ENCODE data around the gene ILK. TPM values are rescaled to one million over a fixed set of nuclear protein-coding genes. Genes with fewer than 3 reads are reported as not detected.

The ILK gene
- total and polyA plus RNA-seq, 10 of the 15 experiments (the other 5 are each of a cell fraction or from before 2014, with no cell fraction given): 51.8 to 163 (median 92.0) TPM

GRCh38 chr11:6647836-6648235, 44.3 kb downstream of the ILK start:
- intact Hi-C loops (cut with micrococcal nuclease; ENCODE audit: unreplicated experiment): no loop called here
- ChIA-PET CTCF (interaction anchor here (0.9 to 4.7 kb wide), 5 partner anchors 10 to 57 kb away, joined by 3 to 22 read pairs (median 6); no protein-coding TSS in a partner anchor), POLR2A (interaction anchor here (1.3 to 2.5 kb wide), 3 partner anchors 29 to 35 kb away, joined by 3 to 10 read pairs (median 3); partner anchors contain the start of gene TAF10), RAD21 (ENCODE audit: unreplicated experiment) (interaction anchor here (0.7 to 1.1 kb wide), 3 partner anchors 13 to 36 kb away, joined by 3 to 4 read pairs (median 3); partner anchors contain the start of gene MRPL17), SMC1A (ENCODE audit: uncharacterized antibody, unreplicated experiment) (interaction anchor here (1.1 to 3.4 kb wide), 6 partner anchors 13 to 98 kb away, joined by 4 to 14 read pairs (median 6); partner anchors contain the start of genes MRPL17 and TPP1)
- ATAC-seq (no peak), DNase-seq (ENCODE audit: low read depth, low spot score) (no peak), FAIRE-seq (no peak)
- no peaks in the 10 kb centered on the region for H3K9me3 ChIP-seq (replicated peaks; ENCODE audit: control insufficient read depth, insufficient read depth, low read length)
- peaks cover 21% of the 10 kb centered on the region for H3K4me1 ChIP-seq (ENCODE audit: control insufficient read depth, insufficient read depth, low read length)
- no peak overlapping the region for H3K4me2 ChIP-seq (ENCODE audit: control insufficient read depth, insufficient read depth)
- no peak overlapping the region for H3K27ac ChIP-seq (ENCODE audit: control insufficient read depth, insufficient read depth)
- no peaks in the 10 kb centered on the region for H4K20me1 ChIP-seq (ENCODE audit: control insufficient read depth, insufficient read depth)
- no peaks in the 10 kb centered on the region for H3K36me3 ChIP-seq (ENCODE audit: control insufficient read depth in 2 of 2, insufficient read depth in 2 of 2, low read length in 1 of 2)
- TF ChIP-seq SREBF1 (IDR thresholded peaks at IDR 0.05; ENCODE audit: low read length): no peak
- H3K4me3 ChIP-seq: no peak overlapping the region
- no peaks in the 10 kb centered on the region for H3K79me2 ChIP-seq (ENCODE audit: control insufficient read depth, insufficient read depth, low read length)
- in situ Hi-C loops (cut with MboI): no loop called here
- H3K9ac ChIP-seq (ENCODE audit: control insufficient read depth, insufficient read depth, low read length): no peak overlapping the region
- no peak overlapping the region for H2AFZ ChIP-seq (ENCODE audit: control insufficient read depth, low read depth, low read length)
- WGBS (ENCODE audit: insufficient coverage, insufficient replicate concordance, low lambda C conversion rate, missing lambda C conversion rate): 100% methylated on average over 2 of the region's 2 CpGs
- H3K27me3 ChIP-seq (replicated peaks in 1 of 2; ENCODE audit: control insufficient read depth in 2 of 2, insufficient read depth in 2 of 2, low read length in 1 of 2): no peaks in the 10 kb centered on the region
- BruUV-seq (replicated peaks): no TSS peak

- no TSS peak for BruUV-seq (replicated peaks)
- TF ChIP-seq CHD1 (IDR thresholded peaks at IDR 0.05; ENCODE audit: low read depth, low read length) (no peak), SPI1 (IDR thresholded peaks at IDR 0.05; ENCODE audit: borderline replicate concordance, insufficient read depth, low read depth, low read length) (0 out of 2 replicates have a peak, but pooled peaks have one; percentile 31)
- H3K9me3 ChIP-seq (replicated peaks; ENCODE audit: control insufficient read depth, insufficient read depth, low read length): no peaks in the 10 kb centered on the region
- SMC1A ChIA-PET (ENCODE audit: uncharacterized antibody, unreplicated experiment): interaction anchor here (1.1 to 3.4 kb wide), 5 partner anchors 12 to 30 kb away, joined by 3 to 14 read pairs (median 4); partner anchors contain the start of gene TPP1
- no peak for FAIRE-seq
- H2AFZ ChIP-seq (ENCODE audit: control insufficient read depth, low read depth, low read length): no peak overlapping the region
- in situ Hi-C loops (cut with MboI): no loop called here
- intact Hi-C loops (cut with micrococcal nuclease; ENCODE audit: unreplicated experiment): no loop called here
- no peak overlapping the region for H3K27ac ChIP-seq (ENCODE audit: control insufficient read depth, insufficient read depth)
- H3K27me3 ChIP-seq (replicated peaks in 1 of 2; ENCODE audit: control insufficient read depth in 2 of 2, insufficient read depth in 2 of 2, low read length in 1 of 2): no peaks in the 10 kb centered on the region; a peak in 1 of 4 replicates
- H3K9ac ChIP-seq (ENCODE audit: control insufficient read depth, insufficient read depth, low read length): no peak overlapping the region
- RAD21 ChIA-PET (ENCODE audit: unreplicated experiment): interaction anchor here (1.0 kb wide), 1 partner anchor 35 kb away, joined by 3 read pairs; the partner anchor contains the start of gene MRPL17
- no peaks in the 10 kb centered on the region for H3K79me2 ChIP-seq (ENCODE audit: control insufficient read depth, insufficient read depth, low read length)
- no peaks in the 10 kb centered on the region for H3K36me3 ChIP-seq (ENCODE audit: control insufficient read depth in 2 of 2, insufficient read depth in 2 of 2, low read length in 1 of 2)
- DNase-seq (ENCODE audit: low read depth, low spot score): no peak
- H3K4me3 ChIP-seq: no peak overlapping the region
- CTCF ChIA-PET: interaction anchor here (1.5 to 4.7 kb wide), 3 partner anchors 10 to 44 kb away, joined by 6 to 22 read pairs (median 9); no protein-coding TSS in a partner anchor
- WGBS (ENCODE audit: insufficient coverage, insufficient replicate concordance, low lambda C conversion rate, missing lambda C conversion rate): 36% methylated on average over 1 of the region's 1 CpG
- POLR2A ChIA-PET: interaction anchor here (0.5 to 1.5 kb wide), 2 partner anchors 29 to 30 kb away, joined by 5 to 6 read pairs; partner anchors contain the start of gene TPP1
- H3K4me1 ChIP-seq (ENCODE audit: control insufficient read depth, insufficient read depth, low read length): peaks cover 21% of the 10 kb centered on the region
- no peak overlapping the region for H3K4me2 ChIP-seq (ENCODE audit: control insufficient read depth, insufficient read depth)
- no peak for ATAC-seq
- H4K20me1 ChIP-seq (ENCODE audit: control insufficient read depth, insufficient read depth): no peaks in the 10 kb centered on the region
Measured at GRCh38 chr11:6648501-6648900, 44.9 kb downstream of the ILK start.

Data from GM12878 (cell line).